Measurements from ENCODE around the gene ADAMTS7. TPM values are rescaled to one million over a fixed set of nuclear protein-coding genes. Genes with fewer than 3 reads are reported as not detected.

ADAMTS7 gene
- total RNA-seq, 1 donor: 34.0 TPM

DNA sequence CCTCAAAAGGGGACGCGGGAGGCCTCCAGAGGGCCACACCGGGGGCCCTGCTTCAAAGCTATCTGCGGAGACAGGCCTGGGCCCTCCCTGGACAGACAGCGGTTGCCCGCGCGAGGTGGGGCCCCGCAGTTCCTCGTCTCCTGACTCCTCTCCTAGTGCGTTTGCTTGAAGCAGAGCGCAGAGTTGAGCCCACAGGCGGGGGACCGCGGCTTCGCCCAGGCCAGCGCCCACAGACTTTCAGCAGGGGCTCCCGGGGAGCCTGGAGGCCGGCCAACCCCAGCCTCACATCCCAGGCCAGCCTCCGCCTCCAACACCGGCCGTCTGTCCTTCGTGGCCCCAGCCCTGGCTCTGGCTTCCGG lies 540 bp upstream of the ADAMTS7 start:
- H3K9me3 ChIP-seq (ENCODE audit: low read depth, low read length): no peaks in the 10 kb centered on the region
- peaks cover 24% of the 10 kb centered on the region for H3K79me2 ChIP-seq (ENCODE audit: insufficient read depth, low read length)
- H3K4me1 ChIP-seq (ENCODE audit: insufficient read depth, low read length): no peaks in the 10 kb centered on the region
- no peaks in the 10 kb centered on the region for H3K36me3 ChIP-seq (ENCODE audit: insufficient read depth, low read length)
- no peak for DNase-seq (ENCODE audit: insufficient read length, low spot score, missing footprints)
- H2AFZ ChIP-seq (ENCODE audit: low read length): peak overlapping the region; percentile 88
- H3K27me3 ChIP-seq (ENCODE audit: insufficient read depth, low read length): no peaks in the 10 kb centered on the region
- H4K20me1 ChIP-seq (ENCODE audit: insufficient read depth, low read length): peaks cover 11% of the 10 kb centered on the region
- H3K4me3 ChIP-seq (ENCODE audit: insufficient read depth, low read length): peak overlapping the region; percentile 84
- TF ChIP-seq, protein P1, sequence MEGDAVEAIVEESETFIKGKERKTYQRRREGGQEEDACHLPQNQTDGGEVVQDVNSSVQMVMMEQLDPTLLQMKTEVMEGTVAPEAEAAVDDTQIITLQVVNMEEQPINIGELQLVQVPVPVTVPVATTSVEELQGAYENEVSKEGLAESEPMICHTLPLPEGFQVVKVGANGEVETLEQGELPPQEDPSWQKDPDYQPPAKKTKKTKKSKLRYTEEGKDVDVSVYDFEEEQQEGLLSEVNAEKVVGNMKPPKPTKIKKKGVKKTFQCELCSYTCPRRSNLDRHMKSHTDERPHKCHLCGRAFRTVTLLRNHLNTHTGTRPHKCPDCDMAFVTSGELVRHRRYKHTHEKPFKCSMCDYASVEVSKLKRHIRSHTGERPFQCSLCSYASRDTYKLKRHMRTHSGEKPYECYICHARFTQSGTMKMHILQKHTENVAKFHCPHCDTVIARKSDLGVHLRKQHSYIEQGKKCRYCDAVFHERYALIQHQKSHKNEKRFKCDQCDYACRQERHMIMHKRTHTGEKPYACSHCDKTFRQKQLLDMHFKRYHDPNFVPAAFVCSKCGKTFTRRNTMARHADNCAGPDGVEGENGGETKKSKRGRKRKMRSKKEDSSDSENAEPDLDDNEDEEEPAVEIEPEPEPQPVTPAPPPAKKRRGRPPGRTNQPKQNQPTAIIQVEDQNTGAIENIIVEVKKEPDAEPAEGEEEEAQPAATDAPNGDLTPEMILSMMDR (IDR thresholded peaks at IDR 0.05; ENCODE audit: extremely low read depth, low read depth, low read length): no peak
- H3K27ac ChIP-seq (ENCODE audit: low read depth, low read length): peak overlapping the region; percentile 56
- peak overlapping the region; percentile 78 for H3K4me2 ChIP-seq (ENCODE audit: insufficient read depth, low read length)

DNA sequence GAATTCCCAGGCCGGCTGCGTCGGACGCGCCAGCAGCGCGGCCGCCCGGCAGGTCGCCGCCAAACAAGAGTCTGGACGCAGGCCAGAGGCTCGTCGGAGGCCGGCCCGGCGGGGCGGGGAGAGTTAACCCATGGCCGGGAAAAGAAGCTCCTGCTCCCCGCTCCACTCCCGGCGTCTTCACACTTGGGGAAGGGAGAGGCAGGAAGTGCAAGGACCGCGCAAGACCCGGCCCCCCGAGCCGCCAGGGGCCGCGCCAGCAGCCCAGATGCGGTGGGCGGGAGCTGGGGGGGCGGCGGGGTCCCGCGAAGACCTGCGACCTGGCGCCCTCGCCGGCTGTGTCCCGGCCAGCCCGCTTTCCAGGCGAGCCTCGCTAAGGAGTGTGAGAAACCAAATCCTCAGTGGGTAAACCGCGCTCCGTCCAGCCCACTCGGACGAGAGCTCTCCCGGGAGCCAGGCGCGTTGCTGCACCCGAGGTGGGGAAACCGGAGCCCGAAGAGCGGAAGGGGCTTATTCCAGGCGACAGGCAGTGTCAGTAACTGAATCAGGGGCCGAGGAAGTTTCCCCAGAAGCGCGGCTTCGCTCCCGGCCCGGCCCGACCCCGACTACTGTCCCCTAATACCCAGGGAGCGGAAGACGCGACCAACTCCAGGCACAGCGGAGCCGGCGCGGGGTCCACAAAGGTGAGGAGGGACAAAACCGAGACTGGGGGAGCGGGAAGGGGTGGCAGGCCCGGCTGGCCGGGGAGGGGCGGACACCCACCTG lies 721 bp downstream of the ADAMTS7 start:
- Histone ChIP-seq H3K27me3 (ENCODE audit: insufficient read depth, low read length) (no peaks in the 10 kb centered on the region), H3K4me1 (ENCODE audit: insufficient read depth, low read length) (no peaks in the 10 kb centered on the region), H3K9me3 (ENCODE audit: low read depth, low read length) (no peaks in the 10 kb centered on the region), H2AFZ (ENCODE audit: low read length) (peak overlapping the region; percentile 84), H3K36me3 (ENCODE audit: insufficient read depth, low read length) (no peaks in the 10 kb centered on the region), H4K20me1 (ENCODE audit: insufficient read depth, low read length) (peaks cover 11% of the 10 kb centered on the region), H3K79me2 (ENCODE audit: insufficient read depth, low read length) (peaks cover 29% of the 10 kb centered on the region), H3K27ac (ENCODE audit: low read depth, low read length) (peak overlapping the region; percentile 37), H3K4me2 (ENCODE audit: insufficient read depth, low read length) (peak overlapping the region; percentile 90), H3K4me3 (ENCODE audit: insufficient read depth, low read length) (peak overlapping the region; percentile 84)
- TF ChIP-seq, protein P1 (IDR thresholded peaks at IDR 0.05; ENCODE audit: extremely low read depth, low read depth, low read length): no peak
- peak; percentile 98 for DNase-seq (ENCODE audit: insufficient read length, low spot score, missing footprints)

DNA sequence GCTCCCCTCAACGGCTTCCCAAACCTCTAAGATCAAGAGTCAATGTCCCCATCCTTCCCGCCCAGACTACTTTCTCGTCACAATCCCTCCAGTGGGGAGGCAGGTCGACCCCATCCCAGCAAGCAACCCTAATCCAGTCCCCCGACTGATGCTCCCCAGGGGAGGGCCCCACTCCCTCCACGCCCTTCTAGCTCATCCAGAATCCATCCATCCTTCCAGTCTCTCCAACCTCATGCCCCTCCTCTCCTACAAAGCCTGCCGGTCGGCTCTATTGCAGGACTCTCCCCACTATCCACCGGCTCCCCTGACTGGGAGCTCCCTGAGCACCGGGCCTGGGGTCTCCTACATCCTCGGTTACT lies 1.3 kb downstream of the ADAMTS7 start:
- H4K20me1 ChIP-seq (ENCODE audit: insufficient read depth, low read length): peaks cover 11% of the 10 kb centered on the region
- no peaks in the 10 kb centered on the region for H3K9me3 ChIP-seq (ENCODE audit: low read depth, low read length)
- TF ChIP-seq, protein P1 (IDR thresholded peaks at IDR 0.05; ENCODE audit: extremely low read depth, low read depth, low read length): no peak
- H3K36me3 ChIP-seq (ENCODE audit: insufficient read depth, low read length): no peaks in the 10 kb centered on the region
- H3K27me3 ChIP-seq (ENCODE audit: insufficient read depth, low read length): no peaks in the 10 kb centered on the region
- H3K4me3 ChIP-seq (ENCODE audit: insufficient read depth, low read length): peak overlapping the region; percentile 84
- H3K79me2 ChIP-seq (ENCODE audit: insufficient read depth, low read length): peaks cover 31% of the 10 kb centered on the region
- no peak for DNase-seq (ENCODE audit: insufficient read length, low spot score, missing footprints)
- peak overlapping the region; percentile 84 for H2AFZ ChIP-seq (ENCODE audit: low read length)
- no peak overlapping the region for H3K27ac ChIP-seq (ENCODE audit: low read depth, low read length)
- no peaks in the 10 kb centered on the region for H3K4me1 ChIP-seq (ENCODE audit: insufficient read depth, low read length)
- H3K4me2 ChIP-seq (ENCODE audit: insufficient read depth, low read length): peak overlapping the region; percentile 90

DNA sequence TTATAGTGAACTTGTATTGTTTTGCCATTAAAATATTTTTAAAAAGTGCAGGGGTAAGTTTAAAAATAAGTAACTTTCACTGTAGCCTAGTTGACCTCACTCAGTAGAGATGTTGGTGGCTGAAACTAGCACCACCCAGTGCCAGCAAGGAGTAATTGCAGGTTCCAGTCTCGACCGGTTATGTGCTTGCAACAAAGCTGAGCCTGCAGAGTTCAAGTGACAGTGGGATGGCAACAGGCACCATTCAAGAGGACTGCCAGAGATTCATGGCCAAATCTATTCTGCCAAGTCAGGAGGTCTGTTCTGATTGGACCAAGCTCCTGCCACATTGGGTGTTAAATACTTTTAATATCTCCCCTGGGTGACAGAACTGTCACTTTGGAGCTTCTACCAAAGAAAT lies 2.7 kb downstream of the ADAMTS7 start:
- Histone ChIP-seq H3K79me2 (ENCODE audit: insufficient read depth, low read length) (peaks cover 31% of the 10 kb centered on the region), H2AFZ (ENCODE audit: low read length) (no peak overlapping the region), H3K27ac (ENCODE audit: low read depth, low read length) (no peak overlapping the region), H3K4me2 (ENCODE audit: insufficient read depth, low read length) (no peak overlapping the region), H3K4me3 (ENCODE audit: insufficient read depth, low read length) (no peak overlapping the region), H3K4me1 (ENCODE audit: insufficient read depth, low read length) (no peaks in the 10 kb centered on the region), H3K36me3 (ENCODE audit: insufficient read depth, low read length) (no peaks in the 10 kb centered on the region), H3K27me3 (ENCODE audit: insufficient read depth, low read length) (no peaks in the 10 kb centered on the region), H3K9me3 (ENCODE audit: low read depth, low read length) (no peaks in the 10 kb centered on the region), H4K20me1 (ENCODE audit: insufficient read depth, low read length) (peaks cover 11% of the 10 kb centered on the region)
- DNase-seq (ENCODE audit: insufficient read length, low spot score, missing footprints): peak; percentile 86
- TF ChIP-seq, protein P1 (IDR thresholded peaks at IDR 0.05; ENCODE audit: extremely low read depth, low read depth, low read length): peak; percentile 51

Data from osteoblast (primary cell).